Posterior cingulate gyrus (tissue), 11 donors: ENCODE results near the gene CUBN.
"Not testable (repeated sequence)": the region's sequence is repeated elsewhere in the genome, so short reads cannot be mapped to it uniquely, and the experiment has no call there.

Experiments
- DNase-seq, 10 donors: peaks; one replicate each; pipeline versions ENCODE4 v3.0.0 to v3.0.0-alpha.2; 2020 to 2021; ENCODE audit warnings: mixed read lengths in 3 of 10
- intact Hi-C: fragments of 100-400 bp; cut with DNase I; formaldehyde crosslinking; loops from one replicate; pipeline ENCODE4 v1.15.1; 2023

Gene CUBN

GRCh38 chr10:16848562-16849154 is 281.0 kb downstream of the CUBN start:
- DNase-seq: no peak
- intact Hi-C loops: no loop called here

- DNase-seq: no peak
- intact Hi-C loops: no loop called here
Observed at GRCh38 chr10:16847644-16848043, 282.0 kb downstream of the CUBN start.

- intact Hi-C loops: no loop called here
- DNase-seq: no peak
Observed at GRCh38 chr10:16845248-16845647, 284.4 kb downstream of the CUBN start.

- DNase-seq: no peak
- intact Hi-C loops: loop anchor here (1.0 to 5.0 kb wide), 2 partner anchors 414 to 589 kb away; no protein-coding TSS in a partner anchor
Observed at GRCh38 chr10:16843252-16843870, 286.2 kb downstream of the CUBN start.

GRCh38 chr10:16835228-16835627 is 294.4 kb downstream of the CUBN start:
- intact Hi-C loops: no loop called here
- no peak for DNase-seq

GRCh38 chr10:16832351-16833080 is 297.1 kb downstream of the CUBN start:
- peak in 2 of 10 donors; percentile 6 to 27 for DNase-seq
- intact Hi-C loops: no loop called here

GRCh38 chr10:16828701-16829175 is 300.9 kb downstream of the CUBN start:
- intact Hi-C loops: loop anchor here (1.0 to 5.0 kb wide), 2 partner anchors 429 to 604 kb away; no protein-coding TSS in a partner anchor
- DNase-seq: peak in 1 of 10 donors; percentile 71

- intact Hi-C loops: loop anchor here (1.0 to 5.0 kb wide), 2 partner anchors 429 to 604 kb away; no protein-coding TSS in a partner anchor
- DNase-seq: peak in 5 of 10 donors; percentile 19 to 83 (median 39)
Observed at GRCh38 chr10:16828114-16828568, 301.5 kb downstream of the CUBN start.

GRCh38 chr10:16827474-16827873 is 302.1 kb downstream of the CUBN start:
- DNase-seq: not testable (repeated sequence)
- intact Hi-C loops: loop anchor here (5.0 kb wide), 1 partner anchor 605 kb away; no protein-coding TSS in a partner anchor

- intact Hi-C loops: no loop called here
- no peak for DNase-seq
Observed at GRCh38 chr10:16822726-16823360, 306.8 kb downstream of the CUBN start.

- no peak for DNase-seq
- intact Hi-C loops: no loop called here
Observed at GRCh38 chr10:16822027-16822426, 307.6 kb downstream of the CUBN start.

GRCh38 chr10:16820421-16820820 is 309.2 kb downstream of the CUBN start:
- intact Hi-C loops: no loop called here
- DNase-seq: no peak

GRCh38 chr10:16820018-16820417 is 309.6 kb downstream of the CUBN start:
- DNase-seq: no peak
- intact Hi-C loops: no loop called here

- intact Hi-C loops: no loop called here
- DNase-seq: no peak
Observed at GRCh38 chr10:16819436-16819835, 310.2 kb downstream of the CUBN start.

- intact Hi-C loops: no loop called here
Observed at GRCh38 chr10:16819026-16819425, 310.6 kb downstream of the CUBN start.

GRCh38 chr10:16817125-16818019 is 312.2 kb downstream of the CUBN start, which contains the start of gene RSU1:
TSS of gene RSU1 (minus strand) at chr10:16817424. CDS start at chr10:16817081, 343 bp downstream.
- intact Hi-C loops: no loop called here
- peak; percentile 99 to 100 (median 100) for DNase-seq

More at GRCh38 chr10:16819026-16819425, 310.6 kb downstream of the CUBN start:
- no peak for DNase-seq

GRCh38 chr10:16816830-16817124 is 312.8 kb downstream of the CUBN start:
- no peak for DNase-seq

GRCh38 chr10:16816171-16816570 is 313.4 kb downstream of the CUBN start:
- intact Hi-C loops: no loop called here
- no peak for DNase-seq

More at GRCh38 chr10:16816830-16817124, 312.8 kb downstream of the CUBN start:
- intact Hi-C loops: no loop called here

GRCh38 chr10:16814012-16814411 is 315.6 kb downstream of the CUBN start:
- DNase-seq: no peak
- intact Hi-C loops: no loop called here

- no peak for DNase-seq
- intact Hi-C loops: no loop called here
Observed at GRCh38 chr10:16812676-16813075, 316.9 kb downstream of the CUBN start.
